H1 (cell line): ENCODE data around the gene KSR2. TPM values are rescaled to one million over a fixed set of nuclear protein-coding genes. Genes with fewer than 3 reads are reported as not detected.

Experiments used
- ATF2 ChIP-seq: IDR thresholded peaks from 2 replicates; pipeline ENCODE4 v1.6.1; 2012; ENCODE audit warnings: low read length, inconsistent platforms
- ATF3 ChIP-seq: IDR thresholded peaks from 2 replicates; pipeline ENCODE4 v1.6.1; 2011; ENCODE audit warnings: low read depth, mild to moderate bottlenecking, low read length; ENCODE audit not compliant: insufficient read depth
- CEBPB ChIP-seq: IDR thresholded peaks from 2 replicates; pipeline ENCODE4 v1.6.1; 2012; ENCODE audit warnings: low read depth, low read length
- TAF1 ChIP-seq: IDR thresholded peaks from 2 replicates; pipeline ENCODE4 v1.6.1; 2011; ENCODE audit warnings: mild to moderate bottlenecking, low read depth, low read length
- TCF12 ChIP-seq: IDR thresholded peaks from 2 replicates; pipeline ENCODE4 v1.6.1; 2011; ENCODE audit warnings: low read depth, mild to moderate bottlenecking, low read length
- polyA plus RNA-seq, 7 experiments: library from polyadenylated mRNA; depleted of rRNA in 3 of 7; stranded (reverse) in 5 of 7; unstranded in 2 of 7; fragments of >200 nt in 5 of 7; fragments of 200-250 nt in 2 of 7; gene quantifications; 1 replicate in 5 of 7; 2 replicates in 1 of 7; 4 replicates in 1 of 7; pipeline versions ENCODE4 v1.2.1 to v1.2.3, GENCODE V29; 2011 to 2013; ENCODE audit warnings: missing spikeins in 2 of 7, mixed read lengths in 2 of 7
- total RNA-seq: library from RNA; stranded (reverse); fragmentation: NEBNext Ultra II Directional; extraction: Animal tissue kit (Norgen Biotek cat#: 25700); gene quantifications from 2 replicates; pipeline ENCODE4 v1.2.1, GENCODE V29; 2021

Gene KSR2
- total and polyA plus RNA-seq, 2 of the 8 experiments (the other 6 are each of a cell fraction or from before 2014, with no cell fraction given) = 0.74 to 2.2 TPM

DNA sequence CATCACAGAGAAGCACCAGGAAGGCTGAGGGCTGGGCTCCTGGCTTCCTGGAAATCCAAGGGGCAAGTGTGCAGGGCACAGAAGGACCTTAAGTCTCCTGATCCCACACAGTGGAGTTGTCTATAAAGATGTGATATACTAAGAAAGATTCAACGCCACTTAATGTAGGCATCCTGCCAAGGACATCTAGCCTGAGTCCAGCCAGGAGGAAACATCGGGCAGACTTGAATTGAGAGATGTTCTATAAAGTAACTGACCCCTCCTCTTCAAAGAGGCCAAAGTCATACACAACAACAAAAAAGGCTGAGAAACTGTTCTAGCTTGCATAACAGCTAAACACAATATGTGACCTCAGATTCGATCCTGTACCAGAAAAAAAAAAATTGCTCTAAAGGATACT is 307.9 kb downstream of the KSR2 start (continued):
- TF ChIP-seq ATF2 = no peak
- no peak for TF ChIP-seq CEBPB
- TF ChIP-seq ATF3 = no peak
- no peak for TF ChIP-seq TCF12
- no peak for TF ChIP-seq TAF1
